GM12878 (cell line): ENCODE results near the gene APLP2. TPM values are rescaled to one million over a fixed set of nuclear protein-coding genes. Genes with fewer than 3 reads are reported as not detected.

Experiments
- ATAC-seq: fragments of 200-7000 bp; cut with Tn5 transposase; 3 replicates; pipeline ENCODE4 v1.9.1; 2020; ENCODE audit warnings: mild to moderate bottlenecking, moderate library complexity
- BruUV-seq: library from RNA; stranded (reverse); fragments of 400-500 nt; replicated peaks from 2 replicates; lab custom pipeline; 2021; lab: Mats Ljungman, UMichigan
- CTCF ChIA-PET: fragments of 300-600 bp; sonication (Branson Sonifier 250); formaldehyde crosslinking; extraction: SDS; loops from one replicate; lab custom pipeline; 2021; ENCODE audit warnings: inconsistent platforms; lab: Yijun Ruan, JAX
- POLR2A ChIA-PET: fragments of 350-600 bp; formaldehyde crosslinking; extraction: SDS; loops from one replicate; lab custom pipeline; 2021; ENCODE audit warnings: inconsistent platforms; lab: Charles Lee
- RAD21 ChIA-PET: fragments of 300-600 bp; sonication (Branson Sonifier 250); formaldehyde crosslinking; loops from one replicate; lab custom pipeline; 2023; ENCODE audit warnings: antibody characterized with exemption; ENCODE audit not compliant: unreplicated experiment; lab: Charles Lee
- SMC1A ChIA-PET: fragments of 300-600 bp; sonication (Branson Sonifier 250); formaldehyde crosslinking; loops from one replicate; lab custom pipeline; 2023; ENCODE audit not compliant: unreplicated experiment, uncharacterized antibody; lab: Charles Lee
- DNase-seq: peaks from one replicate; pipeline ENCODE4 v3.0.0-alpha.2; 2011; ENCODE audit warnings: low read depth, low spot score
- FAIRE-seq: peaks from 3 replicates; lab custom pipeline; 2011; peaks lifted over from hg19 to GRCh38; lab: Jason Lieb, UNC
- H2AFZ ChIP-seq: 2 replicates; pipeline ENCODE4 v1.6.0; 2011; ENCODE audit warnings: low read depth, low read length, control low read depth; ENCODE audit not compliant: control insufficient read depth
- H3K27ac ChIP-seq: 2 replicates; pipeline ENCODE4 v1.5.1; 2011; ENCODE audit warnings: control low read depth; ENCODE audit not compliant: control insufficient read depth, insufficient read depth
- H3K27me3 ChIP-seq, 2 experiments: replicated peaks in 1 of 2; 2 replicates each; pipeline versions ENCODE4 v1.6.0 to v1.6.1; 2011; ENCODE audit warnings: low read length in 1 of 2; ENCODE audit not compliant: control insufficient read depth in 2 of 2, insufficient read depth in 2 of 2
- H3K36me3 ChIP-seq, 2 experiments: 2 replicates each; pipeline ENCODE4 v1.5.1; 2011; ENCODE audit warnings: low read length in 1 of 2; ENCODE audit not compliant: control insufficient read depth in 2 of 2, insufficient read depth in 2 of 2
- H3K4me1 ChIP-seq: 2 replicates; pipeline ENCODE4 v1.6.1; 2011; ENCODE audit warnings: mild to moderate bottlenecking, low read length, moderate library complexity, mixed read lengths; ENCODE audit not compliant: control insufficient read depth, insufficient read depth
- H3K4me2 ChIP-seq: 2 replicates; pipeline ENCODE4 v1.6.0; 2011; ENCODE audit warnings: control low read depth; ENCODE audit not compliant: control insufficient read depth, insufficient read depth
- H3K4me3 ChIP-seq: fragments of 200-600 bp; sonication (generic); 2 replicates; pipeline ENCODE4 v1.5.1; 2016
- H3K79me2 ChIP-seq: 2 replicates; pipeline ENCODE4 v1.6.0; 2011; ENCODE audit warnings: low read length; ENCODE audit not compliant: control insufficient read depth, insufficient read depth
- H3K9ac ChIP-seq: 2 replicates; pipeline ENCODE4 v1.8.0; 2011; ENCODE audit warnings: low read length, control low read depth, mixed read lengths; ENCODE audit not compliant: control insufficient read depth, insufficient read depth
- H3K9me3 ChIP-seq: replicated peaks from 3 replicates; pipeline ENCODE4 v1.5.1; 2011; ENCODE audit warnings: mild to moderate bottlenecking, low read length; ENCODE audit not compliant: control insufficient read depth, insufficient read depth
- H4K20me1 ChIP-seq: 2 replicates; pipeline ENCODE4 v1.6.0; 2011; ENCODE audit not compliant: control insufficient read depth, insufficient read depth
- BMI1 ChIP-seq: fragments of 450-650 bp; IDR thresholded peaks from 2 replicates; pipeline ENCODE4 v1.6.1; 2016; ENCODE audit warnings: mild to moderate bottlenecking, moderate library complexity, borderline replicate concordance
- NR2F1 ChIP-seq: fragments of 450-650 bp; conservative IDR thresholded peaks from 2 replicates; pipeline ENCODE4 v1.6.1; 2017; ENCODE audit warnings: mild to moderate bottlenecking
- SREBF1 ChIP-seq: IDR thresholded peaks from 2 replicates; pipeline ENCODE4 v1.6.1; 2012; ENCODE audit warnings: mild to moderate bottlenecking, low read length
- ZNF384 ChIP-seq: IDR thresholded peaks from 2 replicates; pipeline ENCODE4 v1.6.1; 2012; ENCODE audit warnings: low read depth, mild to moderate bottlenecking, low read length, improper control_type of control experiment, borderline replicate concordance
- WGBS: methylation state at CpG from one replicate; pipeline ENCODE4 v1.1.6; 2016; ENCODE audit warnings: low lambda C conversion rate; ENCODE audit not compliant: insufficient replicate concordance, insufficient coverage; ENCODE audit errors: missing lambda C conversion rate; 5-methylcytosine and 5-hydroxymethylcytosine counted together
- in situ Hi-C: fragments of 300-500 bp; cut with MboI; formaldehyde crosslinking; loops from 9 replicates; pipeline ENCODE4 v1.14.3; 2018; ENCODE audit warnings: mixed read lengths
- intact Hi-C: fragments of 100-400 bp; cut with micrococcal nuclease; formaldehyde crosslinking; loops from one replicate; pipeline ENCODE4 v1.14.2; 2022; ENCODE audit not compliant: unreplicated experiment
- polyA plus RNA-seq, 11 experiments: library from polyadenylated mRNA; depleted of rRNA in 4 of 11; unstranded in 6 of 11; stranded (reverse) in 5 of 11; fragments of >200 nt; fragmentation: Nextera tagmentation in 4 of 11; fragmentation: Illumina TruSeq in 1 of 11; extraction: Ambion mirVana in 4 of 11; extraction: Trizol in 1 of 11; gene quantifications; 1 replicate in 1 of 11; 2 replicates in 10 of 11; pipeline versions ENCODE4 v1.2.1 to v1.2.3, GENCODE V29; 2011 to 2016; ENCODE audit warnings: inconsistent platforms in 2 of 11, missing spikeins in 2 of 11, low read depth in 1 of 11
- total RNA-seq, 4 experiments: library from RNA; depleted of rRNA in 3 of 4; stranded (reverse); fragments of >200 nt in 3 of 4; fragmentation: Illumina TruSeq in 1 of 4; extraction: Trizol in 1 of 4; gene quantifications; 2 replicates each; pipeline versions ENCODE4 v1.2.1 to v1.2.3, GENCODE V29; 2013 to 2021

APLP2 gene
- total and polyA plus RNA-seq, 10 of the 15 experiments (the other 5 are each of a cell fraction or from before 2014, with no cell fraction given) = 2.3 to 38.8 (median 21.3) TPM

DNA sequence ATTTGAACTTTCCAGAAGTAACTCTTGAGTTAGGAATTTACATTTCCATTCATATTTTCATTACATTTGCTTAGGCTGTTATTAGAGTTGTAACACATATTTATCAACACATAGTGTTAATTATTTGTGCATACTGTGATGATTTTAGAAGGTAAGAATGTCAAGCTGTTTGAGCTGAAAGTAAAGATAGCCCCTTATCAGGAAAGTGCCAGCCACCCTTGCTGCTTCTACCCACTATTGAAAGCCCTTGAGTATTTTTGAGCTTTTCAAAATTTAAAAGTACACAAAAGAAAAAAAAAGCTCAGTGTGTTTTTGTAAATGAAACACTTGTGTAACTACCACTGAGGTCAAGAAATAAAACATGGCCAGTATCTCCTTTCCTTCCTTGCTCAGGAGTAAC is 8.0 kb downstream of the APLP2 start:
- no peaks in the 10 kb centered on the region for H3K79me2 ChIP-seq
- ChIA-PET POLR2A (interaction anchor here (1.0 kb wide), 1 partner anchor 77 kb away, joined by 3 read pairs; no protein-coding TSS in a partner anchor), SMC1A (interaction anchor here (0.9 to 1.7 kb wide), 2 partner anchors 9 to 152 kb away, joined by 3 to 5 read pairs; no protein-coding TSS in a partner anchor), RAD21 (interaction anchor here (1.5 kb wide), 1 partner anchor 55 kb away, joined by 4 read pairs; no protein-coding TSS in a partner anchor), CTCF (interaction anchor here (0.5 to 2.2 kb wide), 5 partner anchors 9 to 148 kb away, joined by 3 to 6 read pairs (median 4); no protein-coding TSS in a partner anchor)
- TF ChIP-seq BMI1 (no peak), SREBF1 (no peak), ZNF384 (no peak)
- no peak overlapping the region for H3K4me2 ChIP-seq
- no peak overlapping the region for H3K9ac ChIP-seq
- no peaks in the 10 kb centered on the region for H3K36me3 ChIP-seq
- in situ Hi-C loops (no loop called here), intact Hi-C loops (no loop called here)
- ATAC-seq (no peak), FAIRE-seq (no peak), DNase-seq (no peak)
- H4K20me1 ChIP-seq = no peaks in the 10 kb centered on the region
- H2AFZ ChIP-seq = no peak overlapping the region
- H3K27ac ChIP-seq = no peak overlapping the region
- no peaks in the 10 kb centered on the region for H3K9me3 ChIP-seq
- H3K4me3 ChIP-seq = no peak overlapping the region
- BruUV-seq = no TSS peak
- no peaks in the 10 kb centered on the region for H3K27me3 ChIP-seq
- no peaks in the 10 kb centered on the region for H3K4me1 ChIP-seq

DNA sequence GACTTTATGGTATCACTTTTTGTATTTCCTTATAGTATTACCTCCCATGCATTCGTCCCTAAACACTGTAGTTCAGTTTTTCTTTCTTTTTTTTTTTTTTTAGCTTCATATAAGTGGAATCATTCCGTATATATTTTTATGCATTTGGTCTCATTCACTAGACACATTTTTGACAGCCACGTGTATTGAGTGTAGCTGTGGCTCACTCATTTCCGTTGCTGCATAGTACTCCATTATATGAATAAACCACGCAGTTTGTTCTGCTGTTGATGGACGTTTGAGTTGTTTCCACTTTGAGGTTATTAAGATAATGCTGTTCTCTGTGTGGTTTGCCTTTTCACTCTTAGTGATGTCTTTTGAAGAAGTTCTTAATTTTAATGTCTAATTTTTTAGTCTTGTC is 8.4 kb downstream of the APLP2 start:
- ATAC-seq (no peak), FAIRE-seq (no peak), DNase-seq (no peak)
- Histone ChIP-seq H3K9me3 (no peaks in the 10 kb centered on the region), H3K4me3 (no peak overlapping the region), H4K20me1 (no peaks in the 10 kb centered on the region), H2AFZ (no peak overlapping the region), H3K36me3 (no peaks in the 10 kb centered on the region), H3K27ac (no peak overlapping the region), H3K4me2 (no peak overlapping the region), H3K4me1 (no peaks in the 10 kb centered on the region), H3K79me2 (no peaks in the 10 kb centered on the region), H3K9ac (no peak overlapping the region), H3K27me3 (no peaks in the 10 kb centered on the region)
- intact Hi-C loops (no loop called here), in situ Hi-C loops (no loop called here)
- ChIA-PET SMC1A (interaction anchor here (0.9 to 1.7 kb wide), 2 partner anchors 9 to 153 kb away, joined by 3 to 5 read pairs; no protein-coding TSS in a partner anchor), POLR2A (interaction anchor here (0.5 to 0.6 kb wide), 2 partner anchors 106 to 558 kb away, joined by 3 to 4 read pairs; no protein-coding TSS in a partner anchor), CTCF (interaction anchor here (0.8 to 2.2 kb wide), 4 partner anchors 8 to 74 kb away, joined by 3 to 6 read pairs (median 4); partner anchors contain the start of gene APLP2), RAD21 (interaction anchor here (1.5 kb wide), 1 partner anchor 54 kb away, joined by 4 read pairs; no protein-coding TSS in a partner anchor)
- BruUV-seq = no TSS peak
- TF ChIP-seq NR2F1 = no peak
- 39% methylated on average over 5 of the region's 6 CpGs for WGBS
